ENCODE measurements around the gene OLIG1.

Gene OLIG1

DNA sequence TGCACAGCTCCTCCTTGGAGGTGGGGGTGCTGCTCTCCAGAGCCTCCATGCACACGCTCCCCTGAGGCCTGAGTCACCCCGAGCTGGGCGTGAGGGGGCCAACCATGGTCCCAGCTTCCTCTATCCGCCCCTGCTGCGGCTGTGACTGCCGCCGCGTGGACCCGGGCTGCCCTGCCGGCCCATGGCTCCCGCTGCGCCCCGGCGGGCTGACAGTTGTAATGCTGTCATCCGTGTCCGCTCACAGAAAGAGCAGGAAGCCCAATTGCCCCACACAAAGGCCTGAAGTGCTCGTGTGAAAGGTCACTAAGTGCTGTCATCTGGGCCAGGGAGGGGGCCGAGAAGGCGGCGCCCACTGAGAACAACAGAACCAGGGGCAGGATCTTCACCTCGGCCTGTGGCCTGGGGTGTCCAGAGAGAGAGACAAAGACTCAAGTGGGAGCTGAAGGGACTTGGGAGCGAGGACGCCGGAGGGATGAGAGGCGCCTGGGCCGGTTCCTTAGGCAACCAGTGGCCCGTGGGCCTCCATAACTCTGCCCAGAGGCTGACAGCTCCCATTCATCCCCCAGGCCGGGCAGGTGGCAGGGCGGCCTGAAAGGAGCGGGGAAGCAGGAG lies 31.5 kb downstream of the OLIG1 start:
- no peak for DNase-seq (ENCODE audit: low spot score)

DNA sequence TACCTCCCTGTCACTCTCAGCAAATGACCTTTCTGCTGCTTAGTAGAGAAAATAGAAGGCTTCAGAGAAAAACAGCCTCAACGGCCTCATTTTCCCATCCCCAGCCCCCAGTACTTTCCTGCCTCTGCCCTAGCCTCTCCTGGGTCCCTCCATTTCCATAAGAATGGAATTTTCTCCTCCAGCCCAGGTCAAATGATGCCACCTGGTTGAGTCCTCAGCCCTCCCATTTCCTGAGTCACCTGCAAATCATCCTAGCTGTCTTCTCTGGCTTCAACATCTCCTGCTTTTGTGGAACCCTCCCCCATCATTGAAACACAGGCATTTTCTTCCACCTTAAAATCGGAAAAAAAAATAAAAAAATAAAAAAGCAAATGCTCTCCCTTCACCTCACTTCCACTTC lies 35.1 kb downstream of the OLIG1 start:
- DNase-seq (ENCODE audit: low spot score): no peak

DNA sequence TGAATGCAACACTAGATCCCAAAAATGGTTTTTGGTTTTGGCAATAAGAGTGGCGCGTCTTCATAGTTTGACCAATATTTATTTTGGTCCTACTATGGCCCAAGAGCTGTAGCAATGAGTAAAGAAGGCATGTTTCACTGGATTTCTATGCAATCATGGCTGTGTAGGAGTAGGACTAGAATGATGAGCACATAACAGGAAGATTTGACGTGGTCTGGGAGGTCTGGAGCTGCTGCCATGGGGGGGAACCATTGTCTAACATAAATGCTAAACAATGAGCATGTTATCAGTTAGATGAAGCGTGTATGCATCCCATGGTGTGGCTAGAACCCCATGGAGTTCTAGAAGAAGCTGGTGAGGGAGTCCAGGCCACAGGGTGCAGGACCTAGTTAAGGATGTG lies 38.3 kb downstream of the OLIG1 start:
- DNase-seq (ENCODE audit: low spot score): no peak

DNA sequence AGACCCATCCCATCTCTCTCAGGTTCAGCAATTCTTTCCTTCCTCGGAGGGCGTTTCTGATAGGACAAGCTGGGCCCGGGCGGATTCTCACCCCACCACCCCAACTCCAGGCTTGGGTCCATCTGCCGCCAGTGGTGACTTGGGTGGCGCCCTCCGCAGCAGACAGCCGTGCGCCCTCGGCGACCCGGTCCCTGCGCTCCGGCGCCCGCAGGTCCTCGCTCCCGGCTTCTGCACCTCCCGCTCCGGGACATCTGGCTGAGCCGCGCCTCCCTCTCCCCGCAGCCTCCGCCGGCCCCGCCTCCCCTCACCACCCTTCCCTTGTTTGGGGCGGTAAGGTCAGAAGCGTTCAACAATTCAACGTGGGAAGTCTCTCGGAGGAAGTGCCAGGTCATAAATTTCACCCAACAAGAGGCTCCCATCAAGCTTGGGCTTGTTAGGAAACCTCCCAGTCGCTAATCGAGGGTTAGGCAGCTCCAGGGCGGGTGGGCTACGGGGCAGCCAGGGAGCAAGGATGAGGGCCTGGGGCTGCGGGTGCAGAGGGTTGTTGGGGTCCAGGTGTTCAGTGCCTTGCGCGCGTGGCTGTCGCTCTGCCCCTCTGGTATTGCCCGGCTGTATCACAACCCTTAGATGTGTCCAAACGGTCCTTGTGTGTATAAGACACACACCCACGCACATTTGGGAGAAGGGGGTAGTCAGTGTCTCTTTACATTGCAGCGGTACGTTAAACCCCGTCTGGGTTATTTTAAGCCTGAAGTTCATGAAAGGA lies 39.8 kb downstream of the OLIG1 start:
- no peak for DNase-seq (ENCODE audit: low spot score)

DNA sequence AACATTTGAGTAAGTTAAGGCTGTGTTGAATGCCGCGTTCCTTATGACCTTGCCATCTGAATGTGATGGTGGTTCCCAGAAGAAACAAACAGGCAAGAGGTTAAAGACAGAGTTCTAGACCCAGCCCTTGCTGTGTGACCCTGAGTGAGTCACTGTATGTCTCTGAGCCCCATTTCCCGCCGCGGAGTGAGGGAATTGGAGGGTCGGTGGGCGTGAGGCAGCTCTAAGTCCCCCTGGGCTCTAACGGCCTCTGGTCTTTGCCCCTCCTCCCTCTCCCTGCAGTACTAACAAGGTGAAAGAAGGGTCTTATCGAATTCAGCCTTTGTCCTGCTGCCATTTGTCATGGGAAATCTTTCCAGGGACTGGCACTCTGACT lies 40.4 kb downstream of the OLIG1 start:
- DNase-seq (ENCODE audit: low spot score): no peak

DNA sequence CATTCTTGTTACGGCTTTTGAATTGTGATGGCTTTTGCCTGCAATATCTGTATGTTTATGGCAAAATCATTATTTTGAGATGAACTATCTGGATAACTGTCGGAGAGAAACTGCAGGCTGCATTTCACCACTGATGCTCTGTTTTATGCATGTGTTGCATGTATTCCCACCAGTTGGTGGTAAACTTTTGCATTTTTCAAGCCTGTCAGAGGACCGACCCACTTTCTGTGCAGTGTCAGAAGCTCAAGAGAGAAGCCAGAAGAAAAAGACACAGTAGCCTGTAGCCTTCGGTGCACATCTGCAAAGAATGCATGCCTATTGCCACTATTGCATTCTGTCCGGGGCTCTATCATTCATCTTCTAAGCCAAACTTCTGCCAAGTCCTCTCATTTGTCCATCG lies 41.6 kb downstream of the OLIG1 start:
- no peak for DNase-seq (ENCODE audit: low spot score)

DNA sequence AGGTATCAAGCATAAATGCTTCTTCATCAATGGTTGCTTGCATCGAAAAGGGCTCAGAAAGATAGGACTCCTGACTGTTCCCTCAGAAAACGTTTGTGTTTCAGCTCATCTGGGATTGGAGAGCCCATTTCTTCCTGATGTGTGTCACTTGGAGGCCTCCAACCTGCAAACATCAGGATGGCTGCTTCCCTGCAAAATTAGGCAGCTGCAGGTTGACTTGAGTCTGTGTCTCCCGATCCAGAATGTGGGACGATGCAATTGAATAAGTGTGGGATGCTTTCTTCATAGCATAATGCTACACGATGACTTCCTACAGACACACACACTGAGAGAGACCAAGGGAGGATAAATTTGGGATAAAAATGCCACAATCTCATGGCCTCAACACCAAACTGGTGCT lies 42.2 kb downstream of the OLIG1 start:
- no peak for DNase-seq (ENCODE audit: low spot score)

DNA sequence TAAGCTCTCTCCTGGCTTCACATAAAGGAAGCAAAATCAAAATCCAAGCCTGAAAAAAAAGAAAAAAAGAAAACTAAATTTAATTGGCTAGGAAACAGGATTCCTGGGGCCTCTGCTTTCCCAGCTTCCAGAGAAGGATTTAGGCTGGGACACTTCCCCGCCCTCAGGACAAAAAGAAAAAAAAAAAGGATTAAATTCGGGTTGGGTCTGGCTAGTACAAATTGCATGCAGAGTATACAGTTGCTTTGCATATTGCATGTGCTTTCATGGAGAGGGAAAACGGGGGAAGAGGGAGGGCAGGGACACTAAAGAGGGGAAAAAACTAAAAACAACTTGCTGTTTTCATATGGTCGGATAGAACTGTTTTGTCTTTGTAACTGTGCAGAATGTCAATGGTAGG lies 42.7 kb downstream of the OLIG1 start:
- no peak for DNase-seq (ENCODE audit: low spot score)

DNA sequence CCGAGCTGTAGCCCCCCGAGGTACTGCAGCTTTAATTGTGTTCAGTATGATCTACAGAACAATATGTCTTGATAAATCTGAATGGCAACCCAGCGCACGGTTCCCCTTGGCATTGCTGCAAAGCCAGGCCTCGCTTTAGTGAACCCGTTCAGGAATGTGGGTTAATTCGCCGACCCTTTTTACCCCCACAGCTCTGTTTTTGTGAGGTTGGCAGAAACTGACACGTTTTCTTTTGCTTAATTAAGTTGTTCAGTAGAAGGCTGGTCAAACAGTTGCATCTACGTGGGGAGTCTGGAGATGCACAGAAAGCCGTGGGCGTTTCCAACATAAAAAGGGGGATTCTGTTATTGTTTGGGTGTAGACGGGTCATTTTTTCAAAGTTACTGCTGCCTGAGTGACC lies 43.2 kb downstream of the OLIG1 start:
- DNase-seq (ENCODE audit: low spot score): no peak

DNA sequence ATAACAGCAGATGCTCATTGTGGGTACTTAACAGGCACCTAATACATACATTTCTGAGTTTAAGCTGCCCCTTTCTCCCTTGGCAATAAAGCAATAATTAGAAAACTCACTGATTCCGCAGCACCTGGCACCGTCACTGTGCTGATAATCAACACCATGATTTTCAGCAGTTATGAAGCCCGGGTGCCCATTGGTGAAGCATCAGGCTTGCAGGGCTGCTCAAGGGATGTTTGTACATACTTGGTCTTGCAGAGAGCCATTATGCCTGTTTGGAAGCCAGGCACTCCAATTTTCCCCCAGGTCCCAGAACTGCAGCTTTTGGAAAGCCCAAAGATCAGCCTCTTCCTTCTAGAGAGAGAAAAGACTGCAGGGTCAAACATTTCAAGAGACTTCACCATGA lies 44.3 kb downstream of the OLIG1 start:
- DNase-seq (ENCODE audit: low spot score): no peak

DNA sequence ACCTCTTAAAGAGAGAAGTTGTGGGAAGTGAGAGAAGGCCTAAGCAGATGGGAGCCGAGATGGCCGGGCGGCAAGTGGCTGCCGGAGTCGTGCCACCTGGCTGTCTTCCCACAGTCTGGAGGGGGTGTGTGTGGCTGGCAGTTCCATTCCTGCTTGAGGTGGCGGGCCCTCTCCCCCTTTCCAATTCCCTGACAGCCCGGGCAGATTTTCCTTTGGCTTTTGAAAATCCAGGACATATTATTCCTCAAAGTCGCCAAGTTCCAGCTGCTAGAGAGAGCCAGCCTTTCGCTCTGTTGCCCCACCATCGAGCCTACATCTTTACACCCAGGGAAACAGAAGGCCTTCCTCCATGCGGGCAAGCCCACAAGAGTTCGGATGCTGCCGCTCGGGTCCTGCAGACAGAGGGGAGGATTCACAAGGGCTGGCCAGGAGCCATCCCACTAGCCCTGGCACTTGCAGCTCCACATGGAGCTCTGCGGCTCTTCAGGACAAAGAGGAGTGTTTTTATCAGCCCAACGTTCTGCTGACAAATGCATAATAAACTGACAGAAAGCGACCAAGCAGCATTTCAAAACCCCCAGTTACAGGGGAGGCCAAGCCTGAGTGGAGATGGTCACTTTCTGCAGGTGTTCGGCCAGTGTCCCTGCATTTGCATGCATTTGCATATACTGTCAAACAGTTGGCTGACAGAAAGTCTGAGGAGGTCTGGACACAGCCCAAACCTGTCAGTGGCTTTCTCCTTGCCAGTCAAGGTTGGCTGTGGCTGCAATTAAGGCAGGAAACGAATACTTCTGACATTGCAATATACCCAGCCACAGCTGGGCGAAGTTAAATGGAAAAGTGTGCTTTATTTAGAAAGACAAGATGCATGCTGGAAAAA lies 45.9 kb downstream of the OLIG1 start:
- DNase-seq (ENCODE audit: low spot score): no peak

DNA sequence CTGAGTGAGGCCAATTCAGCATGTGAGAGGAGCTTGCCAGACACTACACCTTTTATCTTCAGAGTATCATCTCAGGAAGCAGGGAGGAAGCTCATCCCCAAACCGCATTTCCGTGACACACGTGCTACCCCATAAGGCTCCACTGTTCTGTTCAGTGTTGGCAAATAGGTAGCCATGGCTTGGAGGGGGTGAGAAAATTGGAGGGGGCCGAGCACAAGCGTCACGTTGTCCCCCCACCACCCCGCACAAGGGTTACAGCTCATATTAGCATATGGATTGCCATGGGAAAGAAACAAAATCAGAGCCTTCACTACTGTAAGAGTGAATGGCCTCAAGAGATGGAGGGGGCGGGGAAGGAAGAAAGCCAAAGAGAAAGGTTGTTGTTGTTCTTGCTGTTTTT lies 46.7 kb downstream of the OLIG1 start:
- DNase-seq (ENCODE audit: low spot score): no peak

DNA sequence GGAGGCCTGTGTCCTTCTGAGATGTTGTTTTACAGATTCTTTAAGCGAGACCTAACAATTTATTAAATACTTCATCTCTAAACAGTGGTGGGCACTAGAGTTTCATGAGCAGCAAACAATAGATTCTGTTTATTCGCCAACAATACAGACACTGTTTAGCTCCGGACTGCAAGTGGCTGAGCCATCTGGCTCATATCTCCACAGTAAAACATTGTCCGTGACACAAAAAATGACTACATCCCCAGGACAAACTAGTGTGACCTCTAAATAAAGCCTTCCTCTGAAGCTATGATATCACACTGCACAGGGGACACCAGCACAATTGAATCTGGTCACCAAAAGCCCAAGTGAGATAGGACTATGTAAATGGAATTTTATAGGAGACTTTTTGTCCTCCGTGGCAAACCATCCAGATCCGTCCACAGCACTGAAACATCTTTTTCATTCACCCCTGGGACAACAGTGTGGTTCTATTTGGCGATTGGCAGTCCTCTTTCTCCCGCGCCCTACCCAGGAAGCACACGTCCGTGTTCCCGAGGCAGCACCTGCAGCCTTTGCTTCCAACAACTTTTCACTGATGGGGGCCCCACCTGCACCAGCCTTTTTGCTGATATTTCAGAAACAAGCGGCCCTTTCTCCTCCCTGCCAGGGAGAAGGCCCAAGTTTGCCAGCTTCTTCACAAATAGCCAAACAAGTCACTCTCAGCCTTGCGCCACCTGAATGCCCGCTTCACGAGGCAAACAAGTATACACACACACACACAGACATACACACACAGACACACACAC lies 47.4 kb downstream of the OLIG1 start:
- DNase-seq (ENCODE audit: low spot score): no peak
